ENCODE data around the gene MFSD2B.

DNA sequence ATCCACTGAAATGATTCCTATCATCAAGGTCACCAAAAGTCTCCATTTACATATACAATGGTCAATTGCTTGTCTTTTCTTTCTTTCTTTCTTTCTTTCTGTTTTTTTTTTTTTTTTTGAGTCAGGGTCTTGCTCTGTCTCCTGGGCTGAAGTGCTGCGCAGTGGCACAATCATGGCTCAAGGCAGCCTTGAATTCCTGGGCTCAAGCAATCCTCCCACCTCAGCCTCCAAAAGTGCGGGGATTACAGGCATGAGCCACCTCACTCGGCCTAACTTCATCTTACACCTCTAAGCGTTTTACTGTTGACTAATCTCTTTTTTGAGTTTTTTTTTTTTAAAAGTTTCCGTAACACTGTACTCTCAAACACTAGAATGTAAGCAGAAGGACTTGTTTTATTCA, 65.4 kb downstream of the MFSD2B start:
- TF ChIP-seq, protein P1, sequence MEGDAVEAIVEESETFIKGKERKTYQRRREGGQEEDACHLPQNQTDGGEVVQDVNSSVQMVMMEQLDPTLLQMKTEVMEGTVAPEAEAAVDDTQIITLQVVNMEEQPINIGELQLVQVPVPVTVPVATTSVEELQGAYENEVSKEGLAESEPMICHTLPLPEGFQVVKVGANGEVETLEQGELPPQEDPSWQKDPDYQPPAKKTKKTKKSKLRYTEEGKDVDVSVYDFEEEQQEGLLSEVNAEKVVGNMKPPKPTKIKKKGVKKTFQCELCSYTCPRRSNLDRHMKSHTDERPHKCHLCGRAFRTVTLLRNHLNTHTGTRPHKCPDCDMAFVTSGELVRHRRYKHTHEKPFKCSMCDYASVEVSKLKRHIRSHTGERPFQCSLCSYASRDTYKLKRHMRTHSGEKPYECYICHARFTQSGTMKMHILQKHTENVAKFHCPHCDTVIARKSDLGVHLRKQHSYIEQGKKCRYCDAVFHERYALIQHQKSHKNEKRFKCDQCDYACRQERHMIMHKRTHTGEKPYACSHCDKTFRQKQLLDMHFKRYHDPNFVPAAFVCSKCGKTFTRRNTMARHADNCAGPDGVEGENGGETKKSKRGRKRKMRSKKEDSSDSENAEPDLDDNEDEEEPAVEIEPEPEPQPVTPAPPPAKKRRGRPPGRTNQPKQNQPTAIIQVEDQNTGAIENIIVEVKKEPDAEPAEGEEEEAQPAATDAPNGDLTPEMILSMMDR (conservative IDR thresholded peaks at IDR 0.05; ENCODE audit: low read length), result no peak
- no peak for TF ChIP-seq EZH2phosphoT487 (IDR thresholded peaks at IDR 0.05; ENCODE audit: borderline replicate concordance, low read depth, low read length)
